SU-DHL-6 (cell line): ENCODE data around the gene TNIK.

ENCODE experiments used
- H2AFZ ChIP-seq: fragments of 200-600 bp; sonication (generic); 2 replicates; pipeline ENCODE4 v1.6.1; 2014; ENCODE audit warnings: low read depth, mild to moderate bottlenecking, moderate library complexity, mixed read lengths, antibody characterized with exemption, low read length; ENCODE audit not compliant: severe bottlenecking
- H3F3A ChIP-seq: fragments of 200-600 bp; shearing (Covaris generic); 2 replicates; pipeline ENCODE4 v1.6.0; 2016; ENCODE audit warnings: antibody characterized with exemption, mild to moderate bottlenecking; ENCODE audit not compliant: insufficient read depth
- H3K27ac ChIP-seq: fragments of 200-600 bp; sonication (generic); 2 replicates; pipeline ENCODE4 v1.5.1; 2016; ENCODE audit warnings: low read depth, mild to moderate bottlenecking, low read length, moderate library complexity, mixed read lengths
- H3K27me3 ChIP-seq: fragments of 200-600 bp; sonication (generic), shearing (Covaris generic); 2 replicates; pipeline ENCODE4 v1.6.0; 2014; ENCODE audit warnings: mild to moderate bottlenecking, low read length
- H3K36me3 ChIP-seq: fragments of 200-600 bp; sonication (generic); 2 replicates; pipeline ENCODE4 v1.6.1; 2014; ENCODE audit warnings: mild to moderate bottlenecking, low read length, mixed read lengths
- H3K4me2 ChIP-seq: fragments of 300-600, 200-600 bp; shearing (Covaris generic), sonication (generic); 2 replicates; pipeline ENCODE4 v1.6.0; 2014; ENCODE audit warnings: low read length, low read depth, mild to moderate bottlenecking; ENCODE audit not compliant: poor library complexity, severe bottlenecking
- H3K4me3 ChIP-seq: fragments of 200-600 bp; sonication (generic); 2 replicates; pipeline ENCODE4 v1.5.1; 2014; ENCODE audit warnings: antibody characterized with exemption, low read length, mild to moderate bottlenecking, mixed read lengths; ENCODE audit not compliant: insufficient read depth, poor library complexity, severe bottlenecking
- H3K79me2 ChIP-seq: fragments of 200-600 bp; sonication (generic); 2 replicates; pipeline ENCODE4 v1.6.1; 2014; ENCODE audit warnings: mild to moderate bottlenecking, low read length, moderate library complexity; ENCODE audit not compliant: insufficient read depth
- H3K9ac ChIP-seq: fragments of 200-600 bp; sonication (generic); 2 replicates; pipeline ENCODE4 v1.7.0; 2014; ENCODE audit warnings: mild to moderate bottlenecking, low read length
- H3K9me2 ChIP-seq: fragments of 200-600 bp; sonication (generic); replicated peaks from 2 replicates; pipeline ENCODE4 v1.6.1; 2014; ENCODE audit warnings: low read length; ENCODE audit not compliant: insufficient read depth
- H3K9me3 ChIP-seq: fragments of 200-600 bp; sonication (generic); 2 replicates; pipeline ENCODE4 v1.6.1; 2014; ENCODE audit warnings: low read length, mixed read lengths; ENCODE audit not compliant: insufficient read depth
- H4K20me1 ChIP-seq: fragments of 200-600 bp; sonication (generic); 2 replicates; pipeline ENCODE4 v1.6.1; 2014; ENCODE audit warnings: low read depth, mild to moderate bottlenecking, antibody characterized with exemption, low read length, moderate library complexity, mixed read lengths
- EZH2phosphoT487 ChIP-seq: fragments of 200-600 bp; sonication (generic), shearing (Covaris generic); conservative IDR thresholded peaks from 2 replicates; pipeline ENCODE4 v1.6.1; 2018; ENCODE audit warnings: mild to moderate bottlenecking, antibody characterized with exemption, low read length, moderate library complexity, mixed read lengths
- TF ChIP-seq, protein P1 (sequence below): fragments of 200-600 bp; sonication (generic); IDR thresholded peaks from one replicate; pipeline ENCODE4 v1.5.1; 2017; ENCODE audit warnings: antibody characterized with exemption, mild to moderate bottlenecking, low read length, moderate library complexity; ENCODE audit not compliant: insufficient read depth, poor library complexity, severe bottlenecking

Gene TNIK

GRCh38 chr3:171444001-171444690 lies 16.1 kb downstream of the TNIK start:
- no peaks in the 10 kb centered on the region for H3F3A ChIP-seq
- no peaks in the 10 kb centered on the region for H3K36me3 ChIP-seq
- no peaks in the 10 kb centered on the region for H3K9me2 ChIP-seq
- H3K27me3 ChIP-seq: no peaks in the 10 kb centered on the region
- H3K27ac ChIP-seq: no peak overlapping the region
- no peak for TF ChIP-seq EZH2phosphoT487
- TF ChIP-seq, protein P1, sequence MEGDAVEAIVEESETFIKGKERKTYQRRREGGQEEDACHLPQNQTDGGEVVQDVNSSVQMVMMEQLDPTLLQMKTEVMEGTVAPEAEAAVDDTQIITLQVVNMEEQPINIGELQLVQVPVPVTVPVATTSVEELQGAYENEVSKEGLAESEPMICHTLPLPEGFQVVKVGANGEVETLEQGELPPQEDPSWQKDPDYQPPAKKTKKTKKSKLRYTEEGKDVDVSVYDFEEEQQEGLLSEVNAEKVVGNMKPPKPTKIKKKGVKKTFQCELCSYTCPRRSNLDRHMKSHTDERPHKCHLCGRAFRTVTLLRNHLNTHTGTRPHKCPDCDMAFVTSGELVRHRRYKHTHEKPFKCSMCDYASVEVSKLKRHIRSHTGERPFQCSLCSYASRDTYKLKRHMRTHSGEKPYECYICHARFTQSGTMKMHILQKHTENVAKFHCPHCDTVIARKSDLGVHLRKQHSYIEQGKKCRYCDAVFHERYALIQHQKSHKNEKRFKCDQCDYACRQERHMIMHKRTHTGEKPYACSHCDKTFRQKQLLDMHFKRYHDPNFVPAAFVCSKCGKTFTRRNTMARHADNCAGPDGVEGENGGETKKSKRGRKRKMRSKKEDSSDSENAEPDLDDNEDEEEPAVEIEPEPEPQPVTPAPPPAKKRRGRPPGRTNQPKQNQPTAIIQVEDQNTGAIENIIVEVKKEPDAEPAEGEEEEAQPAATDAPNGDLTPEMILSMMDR: no peak
- no peak overlapping the region for H3K9ac ChIP-seq
- no peak overlapping the region for H2AFZ ChIP-seq
- H3K4me3 ChIP-seq: no peak overlapping the region
- no peaks in the 10 kb centered on the region for H3K79me2 ChIP-seq
- H3K9me3 ChIP-seq: no peaks in the 10 kb centered on the region
- no peaks in the 10 kb centered on the region for H4K20me1 ChIP-seq
- H3K4me2 ChIP-seq: no peak overlapping the region

- H3F3A ChIP-seq: no peaks in the 10 kb centered on the region
- no peak overlapping the region for H3K9ac ChIP-seq
- no peaks in the 10 kb centered on the region for H3K9me3 ChIP-seq
- H2AFZ ChIP-seq: no peak overlapping the region
- H3K9me2 ChIP-seq: no peaks in the 10 kb centered on the region
- H3K27ac ChIP-seq: no peak overlapping the region
- no peaks in the 10 kb centered on the region for H3K27me3 ChIP-seq
- TF ChIP-seq EZH2phosphoT487: no peak
- TF ChIP-seq, protein P1: no peak
- no peak overlapping the region for H3K4me3 ChIP-seq
- H3K36me3 ChIP-seq: no peaks in the 10 kb centered on the region
- H3K4me2 ChIP-seq: no peak overlapping the region
- H4K20me1 ChIP-seq: no peaks in the 10 kb centered on the region
- H3K79me2 ChIP-seq: no peaks in the 10 kb centered on the region
These were observed 16.8 kb downstream of the TNIK start for GRCh38 chr3:171443211-171443957.

DNA sequence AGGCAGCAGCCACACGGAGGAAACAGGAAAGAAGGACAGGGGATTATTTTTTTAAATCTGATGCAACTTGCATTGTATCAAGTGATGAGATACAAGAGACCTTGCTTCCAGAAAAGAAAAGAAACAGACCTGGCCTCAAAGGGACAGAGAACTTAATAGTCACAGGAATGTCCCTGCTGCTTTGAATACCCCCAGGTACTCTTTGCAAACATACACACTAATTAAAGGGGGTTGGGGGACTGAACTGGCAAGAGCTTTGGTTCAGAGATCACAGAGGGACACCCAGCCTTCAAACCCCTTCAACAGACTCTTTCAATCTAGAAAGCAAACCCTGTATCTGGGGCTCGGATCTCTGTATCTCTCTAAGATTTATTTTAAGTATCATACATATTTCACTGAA lies 18.0 kb downstream of the TNIK start:
- H3K9me2 ChIP-seq: no peaks in the 10 kb centered on the region
- H3K79me2 ChIP-seq: no peaks in the 10 kb centered on the region
- no peak overlapping the region for H3K4me2 ChIP-seq
- no peaks in the 10 kb centered on the region for H3K36me3 ChIP-seq
- no peaks in the 10 kb centered on the region for H4K20me1 ChIP-seq
- no peak overlapping the region for H2AFZ ChIP-seq
- no peak overlapping the region for H3K9ac ChIP-seq
- H3K27me3 ChIP-seq: no peaks in the 10 kb centered on the region
- no peaks in the 10 kb centered on the region for H3F3A ChIP-seq
- no peaks in the 10 kb centered on the region for H3K9me3 ChIP-seq
- no peak overlapping the region for H3K27ac ChIP-seq
- no peak for TF ChIP-seq EZH2phosphoT487
- TF ChIP-seq, protein P1: no peak
- H3K4me3 ChIP-seq: no peak overlapping the region
